Right lobe of liver (tissue), 6 donors: ENCODE results near the gene IGFBP5. TPM values are rescaled to one million over a fixed set of nuclear protein-coding genes. Genes with fewer than 3 reads are reported as not detected.

Source experiments
- ATAC-seq, 4 donors: fragments of 200-7000 bp; cut with Tn5 transposase; one replicate each; pipeline ENCODE4 v1.9.1; 2020; ENCODE audit warnings: mild to moderate bottlenecking in 4 of 4, moderate library complexity in 4 of 4
- DNase-seq, 3 donors: peaks; one replicate each; pipeline ENCODE4 v3.0.0-alpha.2; 2020
- H3K27ac ChIP-seq, 3 donors: fragments of 200-600 bp; one replicate each; pipeline ENCODE4 v1.8.0; 2022
- H3K27me3 ChIP-seq, 2 donors: fragments of 200-600 bp; one replicate each; pipeline ENCODE4 v1.8.0; 2022
- H3K36me3 ChIP-seq, 4 donors: fragments of 200-600 bp; sonication (generic) in 1 of 4; one replicate each; pipeline versions ENCODE4 v1.5.1 to v1.8.0; 2017 to 2022; ENCODE audit warnings: control low read depth in 1 of 4
- H3K4me1 ChIP-seq, 4 donors: fragments of 200-600 bp; sonication (generic) in 1 of 4; one replicate each; pipeline versions ENCODE4 v1.5.1 to v1.8.0; 2017 to 2022; ENCODE audit warnings: control low read depth in 1 of 4
- H3K4me3 ChIP-seq, 3 donors: fragments of 200-600 bp; one replicate each; pipeline ENCODE4 v1.8.0; 2022
- H3K9me3 ChIP-seq, 4 donors: fragments of 200-600 bp; sonication (generic) in 1 of 4; one replicate each; pipeline versions ENCODE4 v1.5.1 to v1.8.0; 2017 to 2022; ENCODE audit warnings: control low read depth in 1 of 4
- POLR2A ChIP-seq: fragments of 450-650 bp; IDR thresholded peaks from one replicate; pipeline ENCODE4 v1.6.1; 2017; ENCODE audit warnings: antibody characterized with exemption, mild to moderate bottlenecking
- WGBS: methylation state at CpG from one replicate; pipeline ENCODE4 v1.1.6; 2018; ENCODE audit warnings: low coverage, low lambda C conversion rate; ENCODE audit not compliant: insufficient coverage; ENCODE audit errors: missing lambda C conversion rate; 5-methylcytosine and 5-hydroxymethylcytosine counted together
- intact Hi-C, 2 donors: fragments of 100-400 bp; cut with DNase I; formaldehyde crosslinking; loops; one replicate each; pipeline versions ENCODE4 v1.11.2 to v1.14.1; 2022
- total RNA-seq, 6 experiments: library from RNA; depleted of rRNA in 2 of 6; stranded (reverse); fragments of >200 nt in 2 of 6; fragmentation: NEBNext Ultra II Directional in 3 of 6; extraction: Animal tissue kit (Norgen Biotek cat#: 25700) in 3 of 6; gene quantifications; one replicate each; pipeline versions ENCODE4 v1.1.0 to v1.2.4, GENCODE V29; 2016 to 2023
- TF ChIP-seq, protein P1 (sequence below), 4 donors: fragments of 200-600 bp in 3 of 4; fragments of 450-650 bp in 1 of 4; IDR thresholded peaks; one replicate each; pipeline versions ENCODE4 v1.5.1 to v1.8.0; 2016 to 2022; ENCODE audit warnings: antibody characterized with exemption in 4 of 4, mild to moderate bottlenecking in 2 of 4
- donor health status: DM: no; HTN: yes; CAD: no.
- donor health status: DM: no; HTN: no; CAD: no.
- donor health status: DM: no; HTN: no; CAD: no.
- donor health status: DM: no; HTN: yes; CAD: no.
- donor health status: DM: no; HTN: yes; CAD: no.

The IGFBP5 gene
- total RNA-seq, 6 experiments from 2014 or later = 13.7 to 76.0 (median 30.9) TPM

DNA sequence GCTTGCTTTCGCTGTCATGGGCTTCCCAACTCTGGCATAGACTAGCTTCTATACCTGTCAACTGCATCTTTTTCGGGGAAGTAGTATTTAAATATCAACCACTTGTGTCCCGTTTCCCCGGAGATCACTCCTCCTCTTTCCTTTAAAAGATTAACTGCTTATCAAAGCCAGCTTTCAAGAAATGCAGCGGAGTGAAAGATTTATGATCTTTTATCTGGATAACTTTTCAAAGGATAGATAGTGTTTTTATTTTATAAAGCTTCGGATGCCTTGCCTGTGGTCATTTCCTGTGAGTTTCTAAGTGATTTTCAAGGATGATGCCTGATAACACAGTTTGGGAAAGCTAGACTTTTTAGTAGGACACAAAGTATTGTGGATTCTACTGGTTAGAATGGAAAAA is 2.9 kb upstream of the IGFBP5 start:
- Histone ChIP-seq H3K27me3 (peaks cover 0 to 16% of the 10 kb centered on the region in 2 donors), H3K36me3 (no peaks in the 10 kb centered on the region), H3K27ac (no peak overlapping the region), H3K4me3 (no peak overlapping the region), H3K4me1 (peaks cover 0 to 15% (median 7%) of the 10 kb centered on the region in 4 donors), H3K9me3 (no peaks in the 10 kb centered on the region)
- TF ChIP-seq, protein P1, sequence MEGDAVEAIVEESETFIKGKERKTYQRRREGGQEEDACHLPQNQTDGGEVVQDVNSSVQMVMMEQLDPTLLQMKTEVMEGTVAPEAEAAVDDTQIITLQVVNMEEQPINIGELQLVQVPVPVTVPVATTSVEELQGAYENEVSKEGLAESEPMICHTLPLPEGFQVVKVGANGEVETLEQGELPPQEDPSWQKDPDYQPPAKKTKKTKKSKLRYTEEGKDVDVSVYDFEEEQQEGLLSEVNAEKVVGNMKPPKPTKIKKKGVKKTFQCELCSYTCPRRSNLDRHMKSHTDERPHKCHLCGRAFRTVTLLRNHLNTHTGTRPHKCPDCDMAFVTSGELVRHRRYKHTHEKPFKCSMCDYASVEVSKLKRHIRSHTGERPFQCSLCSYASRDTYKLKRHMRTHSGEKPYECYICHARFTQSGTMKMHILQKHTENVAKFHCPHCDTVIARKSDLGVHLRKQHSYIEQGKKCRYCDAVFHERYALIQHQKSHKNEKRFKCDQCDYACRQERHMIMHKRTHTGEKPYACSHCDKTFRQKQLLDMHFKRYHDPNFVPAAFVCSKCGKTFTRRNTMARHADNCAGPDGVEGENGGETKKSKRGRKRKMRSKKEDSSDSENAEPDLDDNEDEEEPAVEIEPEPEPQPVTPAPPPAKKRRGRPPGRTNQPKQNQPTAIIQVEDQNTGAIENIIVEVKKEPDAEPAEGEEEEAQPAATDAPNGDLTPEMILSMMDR (IDR thresholded peaks at IDR 0.05) = no peak
- TF ChIP-seq POLR2A = no peak
- ATAC-seq = no peak
- 25% methylated on average over 6 of the region's 6 CpGs for WGBS
- intact Hi-C loops = no loop called here
- no peak for DNase-seq

DNA sequence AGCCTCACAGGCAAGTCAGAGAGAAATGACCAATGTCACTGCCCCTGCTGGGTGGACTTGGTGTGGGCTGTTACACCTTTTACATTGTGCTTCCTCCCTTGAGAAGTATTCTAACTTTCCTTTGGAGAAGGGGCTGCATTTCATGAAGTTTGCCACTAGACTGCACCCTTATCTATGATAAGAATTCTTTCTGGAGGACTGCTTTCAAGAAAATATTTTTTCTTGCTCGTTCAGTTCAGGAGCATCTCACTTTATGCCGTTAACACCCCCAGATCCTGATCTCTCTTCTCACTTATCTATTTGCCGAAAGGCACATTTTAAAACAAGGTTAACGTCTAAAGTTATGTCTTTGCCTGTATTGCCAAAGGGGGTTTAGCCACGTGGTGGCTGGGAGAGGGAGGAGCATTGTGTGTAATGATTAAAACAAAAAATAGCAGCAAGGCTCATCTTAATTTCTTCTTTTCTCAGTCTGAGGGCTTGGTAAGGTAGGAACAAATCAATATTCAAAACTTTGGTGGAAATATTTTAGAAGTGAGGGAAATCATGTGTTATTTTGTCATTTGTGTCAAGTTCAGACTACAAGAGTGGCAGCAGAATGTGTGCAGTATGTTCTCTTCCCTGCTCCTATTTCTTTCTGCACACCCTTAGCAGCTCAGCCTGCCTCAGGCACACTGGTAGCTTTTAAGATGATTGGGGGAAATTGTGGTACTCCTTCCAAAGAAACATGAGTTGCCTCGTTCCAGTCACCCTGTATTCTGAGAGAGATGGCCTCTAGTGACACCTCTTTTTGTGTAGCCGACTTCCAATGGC is 1.6 kb upstream of the IGFBP5 start:
- 23% methylated on average over 7 of the region's 7 CpGs for WGBS
- peaks cover 0 to 16% of the 10 kb centered on the region in 2 donors for H3K27me3 ChIP-seq
- no peaks in the 10 kb centered on the region for H3K9me3 ChIP-seq

DNA sequence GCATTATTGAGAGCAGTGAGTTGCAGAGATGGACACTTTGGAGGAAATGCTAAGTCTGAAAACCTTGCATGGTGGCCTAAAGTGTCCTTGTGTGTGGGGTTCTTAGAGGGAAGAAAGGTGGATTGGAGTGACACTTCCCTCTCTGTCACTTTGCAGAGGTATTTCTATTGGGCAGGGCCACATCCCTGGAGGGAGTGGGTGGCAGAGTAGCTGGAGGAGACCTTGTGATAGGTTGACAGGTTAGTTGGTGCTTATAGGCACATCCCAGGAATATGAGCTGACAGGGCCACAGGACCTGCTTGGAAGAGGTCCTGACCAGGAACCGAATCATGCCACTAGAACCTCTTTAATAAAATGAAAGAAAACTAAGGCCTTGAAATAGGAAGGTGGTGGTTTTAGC is 972 bp upstream of the IGFBP5 start:
- H3K4me3 ChIP-seq = no peak overlapping the region
- H3K4me1 ChIP-seq = peaks cover 0 to 23% (median 7%) of the 10 kb centered on the region in 4 donors
- DNase-seq = no peak
- 100% methylated on average over 1 of the region's 1 CpG for WGBS
- peaks cover 0 to 16% of the 10 kb centered on the region in 2 donors for H3K27me3 ChIP-seq
- no peaks in the 10 kb centered on the region for H3K36me3 ChIP-seq
- no peak for TF ChIP-seq POLR2A
- TF ChIP-seq, protein P1 (IDR thresholded peaks at IDR 0.05) = no peak
- ATAC-seq = no peak
- no peak overlapping the region for H3K27ac ChIP-seq
- intact Hi-C loops = no loop called here
- H3K9me3 ChIP-seq = no peaks in the 10 kb centered on the region

More for the DNA sequence above, 1.6 kb upstream of the IGFBP5 start:
- intact Hi-C loops = no loop called here
- no peak for ATAC-seq
- Histone ChIP-seq H3K27ac (no peak overlapping the region), H3K4me1 (peaks cover 0 to 23% (median 7%) of the 10 kb centered on the region in 4 donors), H3K4me3 (no peak overlapping the region), H3K36me3 (no peaks in the 10 kb centered on the region)
- DNase-seq = no peak
- TF ChIP-seq, protein P1 (IDR thresholded peaks at IDR 0.05) = peak; percentile 11 to 38 (median 29)
- no peak for TF ChIP-seq POLR2A

DNA sequence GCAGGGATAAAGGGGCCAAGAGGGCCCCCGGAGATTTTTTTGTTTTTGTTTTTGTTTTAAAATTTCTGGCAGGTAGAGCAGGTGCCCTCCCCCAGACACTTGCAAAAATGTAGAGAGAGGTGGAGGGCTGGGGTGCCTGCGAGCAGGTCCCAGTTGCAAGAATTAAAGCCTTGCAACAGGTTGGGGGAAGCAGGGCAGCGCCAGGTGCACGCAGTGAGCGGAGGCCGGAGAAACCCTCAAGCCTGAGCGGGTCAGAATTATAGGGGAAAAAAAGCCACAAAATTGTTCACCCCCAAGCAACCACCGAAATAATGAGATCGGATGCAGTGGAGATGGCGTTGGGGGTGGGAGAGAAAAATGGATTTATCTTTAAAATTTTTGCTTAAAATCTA is 527 bp downstream of the IGFBP5 start:
- no peaks in the 10 kb centered on the region for H3K9me3 ChIP-seq
- H3K4me3 ChIP-seq = peak overlapping the region; percentile 0 to 38 (median 38)
- peak overlapping the region in 1 of 3 donors; percentile 4 for H3K27ac ChIP-seq
- WGBS = 8% methylated on average over 10 of the region's 10 CpGs
- ATAC-seq (no peak), DNase-seq (no peak)
- H3K27me3 ChIP-seq = peaks cover 0 to 16% of the 10 kb centered on the region in 2 donors
- H3K36me3 ChIP-seq = no peaks in the 10 kb centered on the region
- intact Hi-C loops = no loop called here
- TF ChIP-seq, protein P1 (IDR thresholded peaks at IDR 0.05) = no peak
- TF ChIP-seq POLR2A = no peak
- peaks cover 0 to 23% (median 7%) of the 10 kb centered on the region in 4 donors for H3K4me1 ChIP-seq
